GM19463 (cell line): ENCODE measurements around the gene MYH10.

Source experiments
- ATAC-seq: cut with Tn5 transposase; IDR thresholded peaks from one replicate; pipeline ENCODE4 v1.9.1; 2021; ENCODE audit warnings: mild to moderate bottlenecking, moderate library complexity; ENCODE audit not compliant: unreplicated experiment

MYH10 gene

DNA sequence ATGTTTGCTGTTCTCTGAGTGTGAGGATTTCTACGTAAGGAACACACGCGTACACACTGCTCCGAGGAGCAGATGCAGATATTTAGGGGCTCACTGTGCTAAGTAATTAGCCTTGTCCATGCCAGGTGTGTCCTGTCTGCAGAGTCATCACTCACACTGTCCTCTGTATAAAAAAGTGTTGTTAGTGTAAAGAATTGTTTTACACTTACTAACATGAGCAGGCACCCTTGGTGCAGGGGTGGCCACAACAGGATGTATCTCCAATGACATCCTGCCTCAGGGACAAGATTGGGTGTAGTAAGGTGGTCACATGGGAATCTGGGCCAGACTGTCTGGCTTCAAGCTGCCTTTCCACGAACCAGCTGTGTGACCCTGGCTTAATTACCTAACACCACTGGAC lies 130.9 kb downstream of the MYH10 start:
- no peak for ATAC-seq

DNA sequence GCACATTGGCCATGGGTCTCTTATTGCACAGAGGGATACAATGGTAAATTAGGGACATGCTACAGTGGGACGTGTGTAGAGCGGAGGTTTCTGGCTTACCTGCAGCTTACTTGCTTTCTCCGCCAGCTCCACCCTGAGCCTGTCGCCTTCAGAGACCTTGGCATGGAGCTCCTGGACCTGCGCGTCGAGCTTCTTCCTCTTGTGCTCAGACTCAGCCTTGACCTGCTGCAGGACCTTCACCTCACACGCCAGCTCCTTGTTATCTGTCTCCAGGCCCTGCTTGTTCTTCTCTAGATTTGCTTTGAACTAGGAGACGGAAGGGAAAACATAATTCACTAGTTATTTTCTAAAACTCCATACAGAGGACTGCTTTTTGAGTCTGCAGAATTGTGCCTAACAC lies 131.4 kb downstream of the MYH10 start:
- ATAC-seq: no peak

DNA sequence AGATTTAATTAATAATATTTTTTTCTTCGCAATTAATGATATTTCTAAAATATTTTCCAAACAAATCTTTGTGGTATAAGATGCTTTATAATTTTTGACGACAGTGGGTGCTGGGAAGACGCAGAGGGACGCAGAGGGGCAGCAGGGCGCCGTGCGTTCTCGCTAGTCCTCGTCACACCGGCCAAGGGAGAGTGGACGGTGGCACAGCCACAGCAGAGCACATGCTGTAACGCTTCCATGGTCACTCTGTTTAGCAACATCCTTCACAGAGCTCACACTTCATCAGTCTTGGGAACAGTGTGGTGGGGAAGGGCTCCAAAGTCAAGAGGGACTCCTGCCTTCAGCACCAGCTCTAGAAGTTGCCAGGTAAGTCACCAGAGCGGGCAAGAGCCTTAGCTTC lies 134.4 kb downstream of the MYH10 start:
- ATAC-seq: no peak

DNA sequence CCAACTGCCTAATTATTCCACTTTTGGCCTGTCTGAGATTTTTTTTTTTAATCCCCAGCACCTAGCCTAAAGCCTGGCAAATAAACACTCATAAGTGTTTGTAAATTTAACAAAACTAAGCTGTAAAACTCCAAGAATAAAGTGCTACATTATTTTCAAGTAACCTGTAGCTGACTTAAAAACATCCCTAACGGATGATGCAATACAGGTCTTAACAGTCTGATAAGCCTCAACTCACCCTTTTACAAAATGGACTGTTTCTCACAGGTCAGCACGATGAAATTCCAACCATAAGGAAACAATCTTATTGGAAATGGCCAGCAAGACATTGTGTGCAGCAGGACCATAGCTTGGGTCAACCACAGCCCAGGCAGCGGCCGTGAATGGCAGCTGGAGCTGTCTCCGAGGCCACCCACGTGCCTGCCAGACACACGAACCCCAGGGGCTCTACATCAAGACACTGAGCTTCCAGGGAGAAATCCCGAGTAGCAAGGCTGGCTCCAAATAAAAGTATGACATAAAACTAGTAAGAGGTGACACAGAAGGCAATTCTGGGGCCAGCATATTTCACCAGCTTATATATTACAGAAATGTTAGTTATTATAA lies 135.9 kb downstream of the MYH10 start:
- no peak for ATAC-seq

DNA sequence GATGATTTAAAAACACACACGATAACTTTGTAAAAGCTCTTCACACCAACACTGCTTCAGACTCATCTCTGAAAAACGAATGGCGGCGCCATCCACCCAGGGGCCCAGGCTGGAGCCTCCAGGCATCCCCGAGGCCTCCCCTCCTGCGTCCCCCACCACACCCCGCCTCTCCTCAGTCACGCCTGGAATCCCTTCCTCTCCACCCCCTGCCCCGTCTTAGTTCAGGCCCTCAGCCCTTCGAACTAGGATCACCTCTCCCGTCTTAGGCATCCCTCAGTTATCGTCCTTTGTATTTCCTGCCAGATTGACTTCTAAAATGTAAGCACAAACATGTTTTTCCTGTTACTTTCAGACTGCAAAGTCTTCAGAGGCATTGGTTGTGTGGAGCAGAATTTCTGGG lies 136.5 kb downstream of the MYH10 start:
- ATAC-seq: no peak

DNA sequence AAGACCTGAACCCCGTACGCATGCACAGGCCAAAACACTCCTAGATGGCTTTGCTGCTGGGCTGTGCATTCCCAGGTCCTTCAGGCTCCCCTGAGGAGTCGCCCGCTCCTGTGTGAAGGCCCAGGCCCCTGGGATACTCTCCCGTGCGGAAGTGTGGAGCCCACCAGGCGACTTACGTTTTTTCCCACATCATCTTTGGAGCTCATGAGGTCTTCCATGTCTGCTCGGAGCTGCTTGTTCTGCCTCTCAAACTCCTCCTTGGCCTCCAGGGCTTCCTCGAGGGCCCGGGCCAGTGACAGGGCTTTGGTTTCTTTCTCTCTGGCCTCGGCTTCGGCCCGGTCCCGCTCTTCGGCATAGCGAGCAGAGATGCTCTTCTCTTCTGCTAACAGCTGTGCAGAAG lies 138.4 kb downstream of the MYH10 start:
- ATAC-seq: no peak

DNA sequence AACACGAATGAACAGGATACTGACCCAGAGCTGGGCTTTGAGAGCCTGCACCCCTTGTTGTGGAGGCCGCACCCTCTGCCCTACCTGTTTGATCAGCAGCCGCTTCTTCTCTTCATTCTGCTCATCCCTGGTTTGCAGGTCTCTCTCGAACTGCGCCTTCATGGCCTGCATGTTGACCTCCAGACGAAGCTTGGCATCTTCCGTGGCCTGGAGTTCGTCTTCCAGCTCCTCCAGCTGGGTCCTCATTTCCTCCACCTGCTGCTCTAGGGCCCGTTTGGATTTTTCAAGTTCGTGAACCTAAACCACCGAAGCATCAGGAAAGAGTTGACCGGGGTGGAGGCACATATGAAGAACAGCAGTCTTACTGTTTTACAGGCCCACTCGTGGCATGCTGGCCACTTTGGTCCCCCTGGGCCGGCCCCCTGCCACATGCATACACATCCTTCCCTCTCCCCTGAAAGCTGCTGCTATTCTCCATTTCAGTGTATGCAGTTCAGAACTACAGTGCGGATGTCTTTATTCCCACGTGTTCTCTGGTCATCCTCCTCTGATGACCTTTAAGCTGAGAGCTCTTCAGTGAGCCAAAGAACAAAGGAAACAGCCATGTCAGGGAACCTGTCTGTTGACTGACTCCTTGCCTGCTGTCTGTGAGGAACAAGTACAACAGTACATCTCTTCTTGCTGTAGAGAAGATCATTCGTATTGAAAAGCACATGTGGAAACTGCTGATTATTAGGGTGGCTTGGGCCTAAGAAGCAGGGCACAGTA lies 140.1 kb downstream of the MYH10 start:
- ATAC-seq: no peak

DNA sequence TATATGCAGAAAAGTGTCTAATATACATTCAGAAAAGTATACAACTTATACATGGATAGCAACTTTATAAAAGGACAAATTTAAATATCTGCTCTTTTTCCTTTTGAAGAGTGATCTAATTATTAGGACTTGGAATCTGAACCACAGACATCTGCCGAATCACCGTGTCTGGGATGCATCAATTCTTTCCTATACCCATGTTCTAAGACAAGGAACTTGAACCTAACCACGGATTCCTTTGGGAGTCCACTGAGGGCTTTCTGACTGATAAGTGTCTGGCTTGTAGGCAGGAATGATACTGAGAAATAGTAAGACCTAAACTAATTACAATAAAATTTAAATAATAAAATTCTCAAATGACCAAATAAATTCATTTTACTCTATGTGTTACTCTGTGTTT lies 140.7 kb downstream of the MYH10 start:
- no peak for ATAC-seq

DNA sequence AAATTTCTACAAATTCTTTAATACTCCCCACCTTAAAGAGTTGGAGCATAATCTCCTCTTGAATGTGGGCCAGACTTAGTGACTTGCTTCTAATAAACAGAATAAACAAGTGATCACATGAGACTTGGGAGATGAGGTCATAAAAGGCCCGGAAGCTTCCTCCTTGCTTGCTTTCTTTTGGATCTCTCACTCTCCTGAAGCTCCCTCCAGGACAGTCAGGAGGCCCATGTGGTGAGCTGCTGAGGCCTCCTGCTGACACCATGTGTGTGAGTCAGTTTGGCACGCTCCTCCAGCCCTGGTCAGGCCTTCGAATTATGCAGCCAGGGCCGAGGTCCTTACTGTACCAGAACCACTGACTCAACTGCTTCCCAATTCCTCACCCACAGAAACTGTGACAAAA lies 141.6 kb downstream of the MYH10 start:
- ATAC-seq: no peak

DNA sequence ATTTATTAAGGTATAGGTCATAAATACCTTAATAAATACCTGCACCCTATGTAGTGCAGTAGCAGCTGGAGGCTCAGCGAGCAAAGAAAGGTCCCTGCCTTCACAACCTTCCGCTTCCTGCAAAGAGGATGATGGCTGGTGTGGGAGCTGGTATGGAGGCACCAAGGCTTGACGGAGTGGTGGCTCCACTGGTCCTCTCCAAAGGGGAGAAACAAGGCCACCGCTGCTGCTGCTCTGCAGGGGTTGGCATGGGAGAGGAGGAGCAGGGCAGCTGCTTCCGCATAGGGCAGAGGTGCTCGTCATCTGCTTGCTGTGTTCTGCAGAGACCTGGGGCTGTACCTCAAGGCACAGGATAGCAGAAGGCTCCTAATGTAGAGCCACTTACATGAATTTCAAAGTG lies 142.0 kb downstream of the MYH10 start:
- no peak for ATAC-seq

DNA sequence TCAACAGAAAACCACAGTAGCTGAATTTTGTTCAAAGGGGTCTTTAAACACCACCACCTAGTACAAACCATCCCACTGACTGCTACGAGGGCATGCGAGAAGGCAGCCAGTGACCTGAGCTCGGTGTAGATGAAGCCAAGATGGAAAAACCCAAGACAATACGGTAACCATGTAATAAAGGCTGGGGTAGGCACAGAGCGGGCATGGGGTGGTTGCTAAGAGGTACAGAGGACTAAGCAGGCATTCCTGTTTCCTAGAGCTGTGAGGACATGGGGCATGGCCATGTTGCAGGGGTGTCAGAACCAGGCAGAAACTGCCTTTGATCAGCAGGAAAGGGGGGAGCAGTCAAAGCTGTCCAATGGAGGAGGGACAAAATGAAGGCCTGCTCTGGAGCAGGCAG lies 142.8 kb downstream of the MYH10 start:
- ATAC-seq: no peak

DNA sequence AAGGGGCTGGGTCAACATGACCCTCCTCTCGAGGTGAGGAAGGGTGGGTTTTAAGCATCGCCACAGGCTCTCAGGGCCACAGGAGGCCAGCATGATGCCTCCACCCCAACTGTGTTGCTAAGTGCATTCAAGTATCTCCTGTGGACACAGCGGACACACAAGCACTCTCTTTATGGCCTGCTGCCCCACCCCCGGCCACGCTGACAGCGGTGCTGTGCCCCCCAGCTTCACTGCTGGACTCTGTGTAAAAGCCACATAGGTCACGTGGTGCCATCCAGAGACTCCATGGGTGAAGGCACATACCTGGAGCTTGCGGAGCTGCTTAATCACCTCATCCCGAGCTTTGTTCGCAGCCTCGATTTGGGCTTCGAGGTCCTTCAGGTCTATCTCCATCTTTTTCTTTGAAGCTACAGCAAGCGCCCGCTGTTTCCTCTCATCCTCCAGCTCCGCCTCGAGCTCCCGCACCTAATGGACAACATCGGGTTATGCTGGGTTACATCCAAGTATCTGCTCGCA lies 143.3 kb downstream of the MYH10 start:
- ATAC-seq: no peak

DNA sequence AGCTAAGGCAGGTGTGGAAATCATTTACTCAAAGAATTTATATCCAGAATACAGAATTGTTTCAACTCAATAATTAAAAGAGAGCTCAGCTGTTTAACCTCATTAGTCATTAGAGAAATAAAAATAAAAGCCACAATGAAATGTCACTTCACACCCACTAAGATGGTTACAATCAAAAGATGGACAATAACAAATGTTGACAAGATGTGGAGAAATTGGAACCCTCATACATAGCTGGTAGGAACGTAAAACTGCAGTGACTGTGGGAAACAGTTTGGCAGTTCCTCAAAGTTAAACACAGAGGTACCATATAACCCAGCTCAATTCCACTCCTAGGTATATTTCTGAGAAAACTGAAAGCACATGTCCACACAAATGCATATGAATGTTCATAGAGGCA lies 145.0 kb downstream of the MYH10 start:
- ATAC-seq: no peak

DNA sequence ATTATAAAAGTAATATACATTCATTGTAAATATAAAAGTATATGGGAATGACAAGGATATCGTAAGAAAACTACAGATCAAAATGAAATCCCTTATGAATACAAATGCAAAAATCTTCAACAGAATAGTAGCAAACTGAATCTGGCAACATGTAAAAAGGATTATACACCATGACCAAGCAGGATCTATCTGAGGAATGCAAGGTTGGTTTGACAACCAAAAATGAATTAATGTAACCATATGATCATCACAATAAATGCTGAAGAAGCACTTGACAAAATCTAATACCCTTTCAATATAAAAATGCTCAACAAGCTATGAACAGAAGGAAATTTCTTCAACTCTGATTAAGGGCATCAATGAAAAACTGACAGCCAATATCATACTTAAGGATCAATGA lies 146.1 kb downstream of the MYH10 start:
- no peak for ATAC-seq

DNA sequence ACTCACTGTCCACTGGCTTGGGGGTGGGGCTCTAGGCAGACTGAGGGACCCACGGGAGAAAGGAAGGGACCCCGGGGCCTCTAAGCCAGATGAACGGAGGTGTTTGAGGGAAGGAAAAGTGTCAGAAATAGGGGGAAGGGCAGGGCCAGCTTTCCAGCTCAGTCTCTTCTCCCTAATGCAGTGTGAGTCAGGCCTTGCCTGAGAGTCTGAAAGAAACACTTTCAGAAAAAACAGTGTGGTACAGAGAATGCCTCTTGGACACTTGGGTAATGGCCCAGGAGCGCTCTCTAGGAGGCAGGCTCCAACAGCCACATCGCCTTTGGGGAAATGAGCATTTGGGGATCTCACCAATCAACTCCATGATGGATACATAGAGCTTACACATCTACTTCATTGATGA lies 148.0 kb downstream of the MYH10 start:
- ATAC-seq: no peak

DNA sequence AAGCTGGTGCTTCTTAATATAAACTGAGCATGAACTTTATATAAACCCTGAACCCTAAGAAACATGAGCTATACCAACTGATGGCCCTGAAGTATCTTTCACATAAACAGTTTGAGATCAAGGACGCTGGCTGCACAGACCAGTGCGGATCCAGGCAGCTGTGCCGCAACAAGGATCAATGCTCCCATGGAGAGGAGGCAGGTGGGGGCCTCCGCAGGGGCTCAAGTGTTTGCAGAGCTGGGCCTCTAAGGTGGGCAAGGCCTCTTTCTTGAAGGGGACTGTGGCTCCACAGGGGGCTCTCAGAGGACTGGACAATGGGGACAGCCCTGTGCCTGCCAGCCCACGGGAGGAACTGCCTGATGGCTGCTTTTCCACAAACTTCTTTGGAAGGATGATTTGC lies 148.8 kb downstream of the MYH10 start:
- ATAC-seq: no peak

DNA sequence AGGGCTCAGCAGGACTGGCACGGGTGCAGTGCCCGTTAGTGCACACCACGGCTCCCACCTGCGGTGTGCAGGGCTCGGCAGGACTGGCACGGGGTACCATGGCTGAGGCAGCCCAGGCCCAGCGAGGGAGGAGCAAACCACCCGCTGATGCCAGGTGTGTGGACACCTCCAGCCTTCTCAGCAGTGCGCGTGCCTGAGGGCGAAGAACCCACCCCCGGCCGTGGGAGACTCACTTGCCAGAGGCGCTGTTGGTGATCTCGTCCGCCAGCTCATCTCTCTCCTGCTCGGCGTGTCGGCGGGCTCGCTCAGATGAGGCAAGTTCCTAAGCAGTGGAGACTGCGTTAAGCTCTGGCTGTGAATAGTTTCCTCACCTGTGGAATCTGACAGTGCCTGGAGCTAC lies 149.4 kb downstream of the MYH10 start:
- ATAC-seq: no peak

DNA sequence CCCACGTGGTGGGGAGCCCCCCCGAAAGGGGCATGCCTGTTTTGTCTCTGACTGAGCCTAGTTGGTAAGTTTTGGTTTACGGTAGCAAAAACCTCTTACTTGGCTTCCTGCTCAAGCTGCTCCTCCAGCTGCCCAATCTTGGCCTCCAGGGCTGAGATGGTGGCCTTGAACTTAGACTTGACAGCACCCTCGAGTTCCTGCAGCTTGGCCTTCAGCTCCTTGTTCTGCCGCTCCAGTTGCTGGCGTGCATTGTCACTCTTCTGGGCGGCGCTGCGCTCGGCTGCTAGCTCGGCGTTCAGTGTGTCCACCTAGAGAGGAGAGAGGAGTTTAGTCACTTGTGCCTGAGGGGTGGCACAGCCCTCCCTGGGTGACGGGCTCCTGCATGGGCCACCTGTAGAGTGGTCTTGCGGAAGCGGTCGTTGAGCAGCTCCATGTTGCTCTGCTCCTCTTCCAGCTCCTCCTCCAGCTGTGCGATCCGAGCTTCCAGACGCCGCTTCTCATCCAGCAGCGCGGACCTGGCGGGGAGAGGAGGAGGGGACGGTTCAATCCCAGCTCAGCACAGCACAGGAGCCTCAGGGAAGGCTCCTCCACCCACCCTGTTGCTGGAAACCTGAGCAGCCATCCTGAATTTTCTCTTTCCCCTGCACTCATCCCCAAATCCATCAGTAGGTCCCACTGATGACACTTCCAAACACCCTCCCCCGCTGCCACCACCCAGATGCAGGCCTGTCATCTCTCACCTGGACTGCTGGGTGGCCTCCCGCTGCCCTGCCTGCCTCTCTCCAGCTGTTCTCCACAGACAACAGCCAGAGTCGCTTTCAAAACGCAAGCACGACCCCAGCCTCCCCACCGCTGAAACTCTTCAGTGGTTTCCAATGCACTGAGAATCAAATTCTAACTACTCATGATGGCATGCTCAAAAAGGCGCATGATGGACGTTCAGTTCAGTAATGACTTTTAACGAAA lies 150.2 kb downstream of the MYH10 start:
- ATAC-seq: no peak

DNA sequence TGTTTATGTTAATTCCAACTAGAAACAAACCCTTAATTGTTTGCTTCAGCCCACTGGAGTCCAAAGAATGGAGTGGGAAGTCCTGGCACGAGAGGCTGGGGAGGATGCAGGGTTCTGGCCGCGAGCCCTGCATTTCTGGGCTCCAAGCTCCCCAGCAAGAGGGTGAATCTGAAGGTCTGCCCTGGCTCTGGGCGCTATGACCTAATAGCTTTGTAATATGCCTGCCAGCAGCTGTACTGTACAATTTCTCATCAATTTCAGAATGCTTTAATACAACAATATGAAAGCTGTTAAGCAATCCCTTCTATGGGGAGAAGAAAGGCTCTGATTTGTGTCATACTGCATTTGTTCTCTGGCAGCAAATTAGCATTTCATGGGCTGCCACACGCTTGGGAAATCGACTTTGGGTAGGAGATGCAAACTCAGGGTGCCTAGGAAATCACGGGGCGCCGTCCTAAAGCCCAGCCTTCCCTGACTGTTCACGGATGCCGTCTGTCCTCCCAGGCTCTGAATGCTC lies 151.0 kb downstream of the MYH10 start:
- ATAC-seq: no peak

DNA sequence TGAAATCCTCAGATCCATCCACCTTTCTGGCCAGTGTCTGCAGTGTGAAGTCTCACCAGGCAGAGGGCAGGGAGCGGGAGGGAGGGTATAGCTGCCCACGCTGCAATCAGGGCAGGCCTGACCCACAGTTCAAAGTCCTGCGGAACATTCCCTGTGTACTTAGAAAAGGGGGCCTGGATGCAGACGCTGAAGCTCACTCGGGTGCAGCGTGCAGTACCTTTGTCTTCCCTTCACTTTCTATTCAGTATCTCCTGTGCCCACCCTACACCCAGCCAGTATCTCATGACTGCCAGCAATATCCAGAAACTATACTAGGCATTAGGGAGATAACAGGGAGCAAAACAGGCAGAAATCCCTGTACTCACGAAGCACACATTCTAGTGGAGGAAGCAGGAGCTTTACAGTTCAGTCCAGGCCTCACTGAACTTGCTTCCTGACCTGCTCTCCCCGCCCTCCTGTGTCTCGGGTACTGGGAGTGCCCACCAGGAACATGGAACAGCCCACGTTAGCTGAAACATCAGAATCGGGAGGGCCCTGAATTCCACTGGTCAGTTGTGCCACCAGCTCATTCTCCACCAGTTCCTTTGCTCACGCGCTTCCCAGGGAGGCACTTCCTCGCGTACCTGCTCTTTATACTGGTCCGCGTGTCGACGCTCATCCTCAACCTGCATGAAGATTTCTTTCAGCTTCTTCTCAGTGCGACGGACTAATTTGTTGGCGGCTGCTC lies 152.6 kb downstream of the MYH10 start:
- no peak for ATAC-seq

DNA sequence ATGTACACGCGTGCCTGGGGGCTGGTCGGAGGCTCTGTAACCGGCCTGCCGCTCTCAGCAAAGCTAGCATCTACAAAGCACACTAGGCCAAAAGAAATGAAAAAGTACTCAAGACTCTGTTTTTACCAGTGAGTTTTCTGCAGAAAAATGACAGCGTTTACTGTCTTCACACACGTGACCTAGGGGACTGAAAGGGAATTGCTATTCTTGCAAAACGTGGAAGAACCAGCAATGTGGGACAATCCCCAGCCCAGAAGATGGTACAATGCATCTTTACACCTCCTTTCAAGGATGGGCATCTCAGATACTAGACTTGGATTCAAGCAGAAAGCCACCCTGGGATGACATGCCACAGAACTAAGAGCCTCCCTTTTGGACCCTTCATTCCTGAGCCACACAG lies 153.4 kb downstream of the MYH10 start:
- no peak for ATAC-seq
